Breast epithelium (tissue), 3 donors: Measurements from ENCODE around the gene VKORC1.

Experiments
- CTCF ChIP-seq, 3 donors: fragments of 450-650 bp; IDR thresholded peaks; one replicate each; pipeline ENCODE4 v1.5.1; 2016 to 2017; ENCODE audit warnings: antibody characterized with exemption in 3 of 3, mild to moderate bottlenecking in 3 of 3, moderate library complexity in 3 of 3
- POLR2A ChIP-seq: fragments of 450-650 bp; IDR thresholded peaks from one replicate; pipeline ENCODE4 v1.6.1; 2016; ENCODE audit warnings: antibody characterized with exemption, mild to moderate bottlenecking, moderate library complexity
- POLR2AphosphoS5 ChIP-seq, 3 donors: sonication (generic); formaldehyde crosslinking; IDR thresholded peaks; one replicate each; pipeline ENCODE4 v1.6.1; 2017; ENCODE audit warnings: antibody characterized with exemption in 3 of 3

GRCh38 chr16:31083556-31083955 lies 11.0 kb downstream of the VKORC1 start:
- TF ChIP-seq CTCF (IDR thresholded peaks at IDR 0.05) (no peak), POLR2A (no peak), POLR2AphosphoS5 (IDR thresholded peaks at IDR 0.05) (no peak)
